HEK293 (cell line): ENCODE measurements around the gene SPOUT1.

Experiments used
- CTCF ChIP-seq: fragments of 450-650 bp; formaldehyde crosslinking; IDR thresholded peaks from 2 replicates; pipeline ENCODE4 v1.5.1; 2016; ENCODE audit warnings: missing biosample characterization, missing genetic modification characterization
- YY1 ChIP-seq: fragments of 450-650 bp; formaldehyde crosslinking; IDR thresholded peaks from 2 replicates; pipeline ENCODE4 v1.5.1; 2018; ENCODE audit warnings: missing biosample characterization, missing genetic modification characterization
- ZNF221 ChIP-seq: fragments of 450-650 bp; formaldehyde crosslinking; IDR thresholded peaks from 2 replicates; pipeline ENCODE4 v1.5.1; 2017; ENCODE audit warnings: missing biosample characterization, missing genetic modification characterization, borderline replicate concordance
- ZNF292 ChIP-seq: fragments of 450-650 bp; formaldehyde crosslinking; IDR thresholded peaks from 2 replicates; pipeline ENCODE4 v1.5.1; 2016; ENCODE audit warnings: low read depth, missing biosample characterization, missing genetic modification characterization, borderline replicate concordance
- ZNF48 ChIP-seq: fragments of 450-650 bp; formaldehyde crosslinking; IDR thresholded peaks from 2 replicates; pipeline ENCODE4 v1.5.1; 2016; ENCODE audit warnings: missing biosample characterization, missing genetic modification characterization
- ZNF670 ChIP-seq: fragments of 450-650 bp; formaldehyde crosslinking; IDR thresholded peaks from 2 replicates; pipeline ENCODE4 v1.5.1; 2016; ENCODE audit warnings: missing biosample characterization, missing genetic modification characterization, low read depth
- ZNF785 ChIP-seq: fragments of 450-650 bp; formaldehyde crosslinking; IDR thresholded peaks from 2 replicates; pipeline ENCODE4 v1.5.1; 2016; ENCODE audit warnings: missing biosample characterization, missing genetic modification characterization
- ZSCAN30 ChIP-seq: fragments of 450-650 bp; IDR thresholded peaks from 2 replicates; pipeline ENCODE4 v1.5.1; 2018; ENCODE audit warnings: missing biosample characterization, mild to moderate bottlenecking, missing genetic modification characterization, moderate library complexity
- TF ChIP-seq, protein P1 (sequence below): fragments of 450-650 bp; formaldehyde crosslinking; IDR thresholded peaks from 2 replicates; pipeline ENCODE4 v1.5.1; 2016; ENCODE audit warnings: missing biosample characterization, missing genetic modification characterization
- TF ChIP-seq, protein P2 (sequence below): fragments of 450-650 bp; formaldehyde crosslinking; IDR thresholded peaks from 2 replicates; pipeline ENCODE4 v1.5.1; 2017; ENCODE audit warnings: missing biosample characterization, missing genetic modification characterization
- TF ChIP-seq, protein P3 (sequence below): fragments of 450-650 bp; IDR thresholded peaks from 2 replicates; pipeline ENCODE4 v1.5.1; 2018; ENCODE audit warnings: missing biosample characterization, missing genetic modification characterization

DNA sequence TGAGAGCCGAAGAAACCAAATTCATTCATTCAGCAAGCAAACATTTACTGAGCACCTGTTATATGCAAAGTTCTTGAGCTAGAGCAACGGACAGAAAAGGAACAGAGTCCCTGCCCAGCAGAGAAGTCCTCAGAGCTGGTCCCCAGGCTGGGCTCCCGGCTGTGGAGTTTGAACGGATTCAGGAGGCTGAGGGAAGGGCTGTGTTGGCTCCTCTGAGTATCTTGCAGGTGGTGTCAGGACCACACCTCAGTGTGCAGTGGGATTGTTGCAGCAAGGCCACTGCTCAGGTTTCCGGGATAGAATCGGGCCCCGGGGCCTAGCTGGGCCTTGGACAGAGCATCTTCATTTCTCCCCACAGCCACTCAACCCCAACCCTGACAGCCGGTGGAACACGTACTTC is 37.5 kb downstream of the SPOUT1 start:
- TF ChIP-seq ZSCAN30 (tag by site-specific recombination) = no peak
- TF ChIP-seq ZNF221 (tag by site-specific recombination) = no peak
- no peak for TF ChIP-seq CTCF (tag by site-specific recombination)
- TF ChIP-seq, protein P1, sequence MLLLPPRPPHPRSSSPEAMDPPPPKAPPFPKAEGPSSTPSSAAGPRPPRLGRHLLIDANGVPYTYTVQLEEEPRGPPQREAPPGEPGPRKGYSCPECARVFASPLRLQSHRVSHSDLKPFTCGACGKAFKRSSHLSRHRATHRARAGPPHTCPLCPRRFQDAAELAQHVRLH (tag by site-specific recombination) = no peak
- TF ChIP-seq, protein P2, sequence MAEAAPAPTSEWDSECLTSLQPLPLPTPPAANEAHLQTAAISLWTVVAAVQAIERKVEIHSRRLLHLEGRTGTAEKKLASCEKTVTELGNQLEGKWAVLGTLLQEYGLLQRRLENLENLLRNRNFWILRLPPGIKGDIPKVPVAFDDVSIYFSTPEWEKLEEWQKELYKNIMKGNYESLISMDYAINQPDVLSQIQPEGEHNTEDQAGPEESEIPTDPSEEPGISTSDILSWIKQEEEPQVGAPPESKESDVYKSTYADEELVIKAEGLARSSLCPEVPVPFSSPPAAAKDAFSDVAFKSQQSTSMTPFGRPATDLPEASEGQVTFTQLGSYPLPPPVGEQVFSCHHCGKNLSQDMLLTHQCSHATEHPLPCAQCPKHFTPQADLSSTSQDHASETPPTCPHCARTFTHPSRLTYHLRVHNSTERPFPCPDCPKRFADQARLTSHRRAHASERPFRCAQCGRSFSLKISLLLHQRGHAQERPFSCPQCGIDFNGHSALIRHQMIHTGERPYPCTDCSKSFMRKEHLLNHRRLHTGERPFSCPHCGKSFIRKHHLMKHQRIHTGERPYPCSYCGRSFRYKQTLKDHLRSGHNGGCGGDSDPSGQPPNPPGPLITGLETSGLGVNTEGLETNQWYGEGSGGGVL = no peak
- TF ChIP-seq ZNF48 (tag by site-specific recombination) = no peak
- no peak for TF ChIP-seq ZNF785 (tag by site-specific recombination)
- TF ChIP-seq, protein P3, sequence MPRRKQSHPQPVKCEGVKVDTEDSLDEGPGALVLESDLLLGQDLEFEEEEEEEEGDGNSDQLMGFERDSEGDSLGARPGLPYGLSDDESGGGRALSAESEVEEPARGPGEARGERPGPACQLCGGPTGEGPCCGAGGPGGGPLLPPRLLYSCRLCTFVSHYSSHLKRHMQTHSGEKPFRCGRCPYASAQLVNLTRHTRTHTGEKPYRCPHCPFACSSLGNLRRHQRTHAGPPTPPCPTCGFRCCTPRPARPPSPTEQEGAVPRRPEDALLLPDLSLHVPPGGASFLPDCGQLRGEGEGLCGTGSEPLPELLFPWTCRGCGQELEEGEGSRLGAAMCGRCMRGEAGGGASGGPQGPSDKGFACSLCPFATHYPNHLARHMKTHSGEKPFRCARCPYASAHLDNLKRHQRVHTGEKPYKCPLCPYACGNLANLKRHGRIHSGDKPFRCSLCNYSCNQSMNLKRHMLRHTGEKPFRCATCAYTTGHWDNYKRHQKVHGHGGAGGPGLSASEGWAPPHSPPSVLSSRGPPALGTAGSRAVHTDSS (tag by site-specific recombination) = no peak
- TF ChIP-seq ZNF670 (tag by site-specific recombination) = no peak
- TF ChIP-seq YY1 (tag by site-specific recombination) = no peak
- no peak for TF ChIP-seq ZNF292
